Esophagus muscularis mucosa (tissue), 4 donors: ENCODE data around the gene ADCY9.

Experiments
- CTCF ChIP-seq, 3 experiments: fragments of 200-600 bp in 2 of 3; fragments of 450-650 bp in 1 of 3; sonication (generic) in 2 of 3; IDR thresholded peaks; one replicate each; pipeline ENCODE4 v1.5.1; 2017 to 2019; ENCODE audit warnings: antibody characterized with exemption in 3 of 3, mild to moderate bottlenecking in 2 of 3, moderate library complexity in 1 of 3
- EP300 ChIP-seq: sonication (generic); formaldehyde crosslinking; IDR thresholded peaks from one replicate; pipeline ENCODE4 v1.6.1; 2017; ENCODE audit warnings: antibody characterized with exemption
- POLR2AphosphoS5 ChIP-seq, 2 donors: sonication (generic); formaldehyde crosslinking; IDR thresholded peaks; one replicate each; pipeline ENCODE4 v1.6.1; 2017; ENCODE audit warnings: antibody characterized with exemption in 2 of 2

- TF ChIP-seq CTCF (IDR thresholded peaks at IDR 0.05) (no peak), POLR2AphosphoS5 (IDR thresholded peaks at IDR 0.05) (no peak), EP300 (no peak)
These were observed 863 bp downstream of the ADCY9 start for GRCh38 chr16:4115209-4115948.
